Measurements from ENCODE around the gene AQP12B.
"Not testable (repeated sequence)": the region's sequence is repeated elsewhere in the genome, so short reads cannot be mapped to it uniquely, and the experiment has no call there.

DNA sequence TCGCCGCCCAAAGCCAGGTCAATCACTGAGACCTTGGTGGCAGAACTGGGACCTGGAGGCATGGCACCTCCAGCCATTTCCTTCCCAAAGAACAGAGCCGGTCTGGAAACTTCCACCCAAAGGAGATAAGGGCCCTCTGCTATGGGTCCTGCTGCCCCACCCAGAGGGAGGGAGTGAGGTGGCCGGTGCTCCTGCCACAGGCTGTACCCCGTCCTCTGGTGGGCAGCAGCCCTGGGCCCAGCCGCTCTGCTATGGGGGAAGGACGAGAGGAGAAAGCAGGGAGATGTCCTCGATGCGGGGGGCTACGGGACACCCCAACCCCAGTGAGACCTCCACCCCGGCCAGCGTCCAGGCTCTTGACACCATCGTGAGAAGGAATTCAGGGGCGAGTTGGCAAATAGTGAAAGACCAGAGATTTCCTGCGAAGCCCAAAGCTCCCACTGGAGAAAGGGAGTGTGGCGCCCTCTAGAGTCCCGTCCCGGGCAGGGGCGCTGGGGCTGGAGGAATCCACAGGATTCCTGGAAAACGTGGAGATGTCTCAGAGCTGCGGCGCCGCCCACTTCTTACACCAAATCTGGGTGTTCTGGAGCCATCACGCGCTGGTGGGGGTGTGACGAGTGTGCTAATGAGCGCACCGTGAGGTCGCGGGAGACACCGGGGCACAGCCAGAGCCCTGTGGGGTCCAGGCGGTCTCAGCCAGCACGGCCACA lies 16.3 kb upstream of the AQP12B start:
- TF ChIP-seq CTCF, POLR2A (IDR thresholded peaks at IDR 0.05): not testable (repeated sequence)

Measured in right lobe of liver (tissue), 4 donors.